NT2/D1 (cell line): Measurements from ENCODE around the gene HIP1.

Source experiments
- SUZ12 ChIP-seq: IDR thresholded peaks from 2 replicates; pipeline ENCODE4 v1.6.1; 2011; ENCODE audit not compliant: insufficient read length, insufficient read depth; ENCODE audit errors: extremely low read depth
- YY1 ChIP-seq: IDR thresholded peaks from 2 replicates; pipeline ENCODE4 v1.6.1; 2011; ENCODE audit not compliant: insufficient read length, insufficient read depth

DNA sequence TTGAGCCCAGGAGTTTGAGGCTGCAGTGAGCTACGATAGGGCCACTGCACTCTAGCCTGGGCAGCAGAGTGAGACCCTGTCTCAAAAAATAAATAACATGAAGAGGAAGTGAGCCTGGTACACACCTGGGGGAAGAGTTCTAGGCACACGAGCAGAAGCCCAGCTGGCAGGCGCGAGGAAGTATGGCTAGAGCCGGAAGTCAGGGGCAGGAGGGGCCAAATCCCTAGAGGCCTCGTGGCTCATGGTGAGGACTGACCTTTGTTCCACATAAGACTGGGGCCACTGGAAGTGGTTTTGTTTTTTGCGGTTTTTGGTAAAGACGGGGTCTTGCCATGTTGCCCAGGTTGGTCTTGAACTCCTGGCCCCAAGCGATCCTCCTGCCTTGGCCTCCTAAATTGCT lies 117.6 kb downstream of the HIP1 start:
- no peak for TF ChIP-seq YY1
- TF ChIP-seq SUZ12: no peak
